ENCODE measurements around the gene ANKIB1.
A peak's percentile ranks its signal among the peaks of the same experiment; 100 is the strongest.

Gene ANKIB1, protein sequence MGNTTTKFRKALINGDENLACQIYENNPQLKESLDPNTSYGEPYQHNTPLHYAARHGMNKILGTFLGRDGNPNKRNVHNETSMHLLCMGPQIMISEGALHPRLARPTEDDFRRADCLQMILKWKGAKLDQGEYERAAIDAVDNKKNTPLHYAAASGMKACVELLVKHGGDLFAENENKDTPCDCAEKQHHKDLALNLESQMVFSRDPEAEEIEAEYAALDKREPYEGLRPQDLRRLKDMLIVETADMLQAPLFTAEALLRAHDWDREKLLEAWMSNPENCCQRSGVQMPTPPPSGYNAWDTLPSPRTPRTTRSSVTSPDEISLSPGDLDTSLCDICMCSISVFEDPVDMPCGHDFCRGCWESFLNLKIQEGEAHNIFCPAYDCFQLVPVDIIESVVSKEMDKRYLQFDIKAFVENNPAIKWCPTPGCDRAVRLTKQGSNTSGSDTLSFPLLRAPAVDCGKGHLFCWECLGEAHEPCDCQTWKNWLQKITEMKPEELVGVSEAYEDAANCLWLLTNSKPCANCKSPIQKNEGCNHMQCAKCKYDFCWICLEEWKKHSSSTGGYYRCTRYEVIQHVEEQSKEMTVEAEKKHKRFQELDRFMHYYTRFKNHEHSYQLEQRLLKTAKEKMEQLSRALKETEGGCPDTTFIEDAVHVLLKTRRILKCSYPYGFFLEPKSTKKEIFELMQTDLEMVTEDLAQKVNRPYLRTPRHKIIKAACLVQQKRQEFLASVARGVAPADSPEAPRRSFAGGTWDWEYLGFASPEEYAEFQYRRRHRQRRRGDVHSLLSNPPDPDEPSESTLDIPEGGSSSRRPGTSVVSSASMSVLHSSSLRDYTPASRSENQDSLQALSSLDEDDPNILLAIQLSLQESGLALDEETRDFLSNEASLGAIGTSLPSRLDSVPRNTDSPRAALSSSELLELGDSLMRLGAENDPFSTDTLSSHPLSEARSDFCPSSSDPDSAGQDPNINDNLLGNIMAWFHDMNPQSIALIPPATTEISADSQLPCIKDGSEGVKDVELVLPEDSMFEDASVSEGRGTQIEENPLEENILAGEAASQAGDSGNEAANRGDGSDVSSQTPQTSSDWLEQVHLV

GRCh38 chr7:92245487-92246359, at the start of gene ANKIB1, which contains the start of gene KRIT1:
ANKIB1 (plus strand) TSS chr7:92245974; CDS start chr7:92294979, 49,005 bp downstream.
KRIT1 (minus strand) TSS chr7:92245914; CDS start chr7:92242135, 3,779 bp downstream.
- peak; percentile 59 for DNase-seq (ENCODE audit: low read depth)
- H3K4me3 ChIP-seq (ENCODE audit: low read depth, low read length) = peak within 1 kb of the TSS; percentile 86
- no peak for TF ChIP-seq CTCF (IDR thresholded peaks at IDR 0.05; ENCODE audit: control insufficient read depth, extremely low read depth, insufficient read depth)

- no peak for TF ChIP-seq CTCF (IDR thresholded peaks at IDR 0.05; ENCODE audit: control insufficient read depth, extremely low read depth, insufficient read depth)
- no peak for DNase-seq (ENCODE audit: low read depth)
- no peak overlapping the region for H3K4me3 ChIP-seq (ENCODE audit: low read depth, low read length)
These were observed 45.0 kb upstream of the ANKIB1 start for GRCh38 chr7:92200791-92201190.

DNA sequence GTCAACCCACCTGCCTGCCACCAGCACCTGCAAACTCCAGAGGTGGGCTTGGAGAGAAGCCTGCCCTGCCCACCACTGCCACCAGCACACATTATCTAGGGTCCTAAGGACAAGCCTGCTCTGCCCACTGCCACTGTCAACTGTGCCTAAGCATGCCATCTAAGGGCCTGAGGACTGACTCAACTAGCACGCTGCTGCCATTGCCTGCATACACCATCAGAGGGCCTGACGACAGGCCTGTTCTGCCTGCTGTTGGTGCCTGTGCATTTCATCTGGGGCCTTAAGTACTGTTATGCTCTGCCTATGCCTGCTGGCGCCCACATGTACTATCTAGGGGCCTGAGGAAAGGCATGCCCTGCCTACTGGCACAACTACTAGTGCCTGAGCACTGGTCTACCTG, 39.8 kb upstream of the ANKIB1 start:
- no peak for DNase-seq (ENCODE audit: low read depth)
- no peak overlapping the region for H3K4me3 ChIP-seq (ENCODE audit: low read depth, low read length)
- no peak for TF ChIP-seq CTCF (IDR thresholded peaks at IDR 0.05; ENCODE audit: control insufficient read depth, extremely low read depth, insufficient read depth)

DNA sequence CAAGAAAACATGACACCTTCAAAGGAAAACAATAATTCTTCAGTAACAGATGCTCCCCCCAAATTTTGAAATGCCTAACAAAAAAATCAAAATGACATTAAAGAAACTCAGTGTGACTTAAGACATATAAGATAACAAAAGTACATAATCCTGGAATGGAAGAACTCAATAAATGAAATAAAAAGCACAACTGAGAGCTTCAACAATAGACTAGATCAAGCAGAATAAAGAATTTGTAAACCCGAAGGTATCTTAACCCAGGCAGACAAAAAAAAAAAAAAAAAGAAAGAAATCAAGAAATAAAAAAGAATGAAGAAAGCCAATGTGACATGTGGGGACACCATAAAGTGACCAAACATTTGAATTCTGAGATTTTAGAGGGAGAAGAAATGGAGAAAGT, 39.1 kb upstream of the ANKIB1 start:
- no peak for DNase-seq (ENCODE audit: low read depth)
- H3K4me3 ChIP-seq (ENCODE audit: low read depth, low read length) = no peak overlapping the region
- no peak for TF ChIP-seq CTCF (IDR thresholded peaks at IDR 0.05; ENCODE audit: control insufficient read depth, extremely low read depth, insufficient read depth)

DNA sequence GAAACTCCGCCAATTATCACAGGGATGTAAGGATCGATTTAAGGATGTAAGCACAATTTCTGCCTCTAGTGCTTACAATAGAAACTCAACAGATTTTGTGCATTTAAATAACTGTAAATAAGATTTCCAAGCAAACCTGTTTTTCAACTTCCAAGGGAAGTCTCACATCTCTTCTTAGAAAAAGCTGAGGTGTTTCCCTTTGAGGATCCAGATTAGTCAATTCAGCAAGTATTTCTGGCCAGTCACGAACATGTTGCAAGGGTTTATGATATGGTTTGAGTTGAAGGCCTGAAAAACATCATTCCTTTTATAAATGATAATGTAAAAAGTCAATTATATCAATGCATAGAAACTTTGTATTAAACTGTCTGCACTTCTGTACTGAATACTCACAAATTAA, 24.0 kb upstream of the ANKIB1 start:
- no peak for TF ChIP-seq CTCF (IDR thresholded peaks at IDR 0.05; ENCODE audit: control insufficient read depth, extremely low read depth, insufficient read depth)
- no peak overlapping the region for H3K4me3 ChIP-seq (ENCODE audit: low read depth, low read length)

GRCh38 chr7:92226981-92227380, 18.8 kb upstream of the ANKIB1 start:
- no peak for TF ChIP-seq CTCF (IDR thresholded peaks at IDR 0.05; ENCODE audit: control insufficient read depth, extremely low read depth, insufficient read depth)

More for the DNA sequence above, 24.0 kb upstream of the ANKIB1 start:
- DNase-seq (ENCODE audit: low read depth) = no peak

More at GRCh38 chr7:92226981-92227380, 18.8 kb upstream of the ANKIB1 start:
- no peak for DNase-seq (ENCODE audit: low read depth)
- H3K4me3 ChIP-seq (ENCODE audit: low read depth, low read length) = no peak overlapping the region

Data from LNCaP clone FGC (cell line).